Esophagus squamous epithelium (tissue), 5 donors: ENCODE results near the gene CDHR4. TPM values are rescaled to one million over a fixed set of nuclear protein-coding genes. Genes with fewer than 3 reads are reported as not detected.

Experiments
- DNase-seq: peaks from one replicate; lab custom pipeline; 2025; lab: John Stamatoyannopoulos, UW
- H3K27ac ChIP-seq, 4 donors: fragments of 200-600 bp; sonication (generic); one replicate each; pipeline ENCODE4 v1.5.1; 2016 to 2019; ENCODE audit warnings: mild to moderate bottlenecking in 1 of 4
- H3K27me3 ChIP-seq, 4 donors: fragments of 200-600 bp; sonication (generic); 1 replicate in 3 of 4; 2 replicates in 1 of 4; pipeline versions ENCODE4 v1.5.1 to v1.6.0; 2017 to 2021; ENCODE audit warnings: antibody characterized with exemption in 1 of 4
- H3K36me3 ChIP-seq, 3 donors: fragments of 200-600 bp; sonication (generic); one replicate each; pipeline ENCODE4 v1.5.1; 2016 to 2019
- H3K4me1 ChIP-seq, 3 donors: fragments of 200-600 bp; sonication (generic); one replicate each; pipeline ENCODE4 v1.5.1; 2017 to 2019
- H3K4me3 ChIP-seq, 4 donors: fragments of 200-600 bp; sonication (generic); 1 replicate in 3 of 4; 2 replicates in 1 of 4; pipeline ENCODE4 v1.5.1; 2016 to 2019; ENCODE audit warnings: mild to moderate bottlenecking in 2 of 4, moderate library complexity in 1 of 4
- H3K9me3 ChIP-seq, 3 donors: fragments of 200-600 bp; sonication (generic); one replicate each; pipeline ENCODE4 v1.5.1; 2016 to 2019
- POLR2A ChIP-seq, 4 donors: fragments of 450-650 bp; IDR thresholded peaks; one replicate each; pipeline ENCODE4 v1.6.1; 2017; ENCODE audit warnings: antibody characterized with exemption in 4 of 4, mild to moderate bottlenecking in 4 of 4, moderate library complexity in 3 of 4
- WGBS, 2 donors: methylation state at CpG; one replicate each; pipeline ENCODE4 v1.1.5; 2018; 5-methylcytosine and 5-hydroxymethylcytosine counted together
- intact Hi-C: fragments of 100-400 bp; cut with DNase I; formaldehyde crosslinking; loops from one replicate; pipeline ENCODE4 v1.15.0; 2022
- total RNA-seq, 4 donors: library from RNA; depleted of rRNA; stranded (reverse); fragments of >200 nt; gene quantifications; one replicate each; pipeline ENCODE4 v1.1.0, GENCODE V29; 2016
- TF ChIP-seq, protein P1 (sequence below), 6 experiments: fragments of 450-650 bp in 4 of 6; fragments of 200-600 bp in 2 of 6; sonication (generic) in 2 of 6; IDR thresholded peaks; one replicate each; pipeline ENCODE4 v1.5.1; 2016 to 2019; ENCODE audit warnings: antibody characterized with exemption in 6 of 6, mild to moderate bottlenecking in 4 of 6, moderate library complexity in 4 of 6
- donor health status: DM: yes; HTN: yes; CAD: no.

Gene CDHR4, protein sequence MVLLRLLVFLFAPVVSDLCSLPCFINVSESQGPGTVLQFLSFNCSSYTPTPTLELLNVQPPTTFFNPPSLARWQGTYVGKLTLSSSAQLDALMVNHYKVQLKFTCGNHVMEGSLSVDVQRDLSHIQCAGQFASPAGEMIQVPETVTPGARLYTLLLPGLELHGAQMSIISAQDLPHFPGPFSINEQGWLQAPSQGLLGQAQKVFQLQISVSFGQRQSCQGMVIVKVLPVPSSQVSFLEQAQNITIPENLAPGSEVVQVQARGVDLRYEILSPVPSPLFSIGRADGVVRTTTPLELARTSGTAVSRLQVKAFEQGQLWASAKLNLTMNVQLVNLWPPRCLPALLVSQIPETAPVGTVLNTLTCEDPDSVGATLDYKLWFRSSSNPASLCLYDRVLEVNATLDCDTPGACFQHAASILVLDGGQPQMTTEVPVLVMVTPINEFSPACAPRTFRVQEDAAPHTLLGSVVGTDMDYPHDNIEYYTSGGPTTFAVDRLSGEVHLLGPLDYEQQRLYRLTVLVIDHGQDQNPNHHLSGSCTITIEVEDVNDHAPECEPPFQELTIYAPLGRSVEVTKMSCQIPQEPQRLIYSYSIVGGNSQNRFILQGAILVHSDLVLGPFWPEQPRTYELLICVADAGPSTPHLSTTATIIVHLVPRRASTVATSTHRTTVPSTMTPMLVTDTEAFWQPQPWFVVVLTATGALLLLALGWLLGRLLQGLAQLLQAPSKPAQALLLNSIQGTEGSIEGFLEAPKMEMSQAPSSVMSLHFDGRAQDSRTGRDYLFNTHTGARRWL
- not detected for total RNA-seq

DNA sequence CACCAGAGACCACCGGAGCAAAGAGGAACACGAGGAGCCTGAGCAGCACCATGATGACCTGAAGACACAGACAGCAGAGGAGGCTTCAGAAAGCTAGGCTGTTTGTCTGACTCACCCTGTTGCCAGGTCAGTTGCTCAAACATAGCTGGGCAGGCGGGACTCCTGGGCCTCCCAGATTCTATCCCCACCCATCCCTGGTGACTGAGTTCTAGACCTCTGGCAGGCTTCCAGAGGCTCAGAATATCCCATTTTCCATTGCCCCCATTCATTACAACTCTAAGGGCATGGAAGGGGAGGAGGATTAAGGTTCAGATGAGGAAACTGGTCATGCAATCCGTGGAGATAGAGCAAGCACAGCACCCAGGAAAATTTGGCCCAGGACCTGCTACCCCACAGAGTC is at the start of gene CDHR4:
CDHR4 (minus strand) TSS at position 113 of the 400 bp plus-strand sequence; CDS start at position 52, 61 bp downstream.
- 53 to 62% methylated on average over 3 to 4 of the region's 4 CpGs for WGBS, 2 donors
- DNase-seq = no peak

DNA sequence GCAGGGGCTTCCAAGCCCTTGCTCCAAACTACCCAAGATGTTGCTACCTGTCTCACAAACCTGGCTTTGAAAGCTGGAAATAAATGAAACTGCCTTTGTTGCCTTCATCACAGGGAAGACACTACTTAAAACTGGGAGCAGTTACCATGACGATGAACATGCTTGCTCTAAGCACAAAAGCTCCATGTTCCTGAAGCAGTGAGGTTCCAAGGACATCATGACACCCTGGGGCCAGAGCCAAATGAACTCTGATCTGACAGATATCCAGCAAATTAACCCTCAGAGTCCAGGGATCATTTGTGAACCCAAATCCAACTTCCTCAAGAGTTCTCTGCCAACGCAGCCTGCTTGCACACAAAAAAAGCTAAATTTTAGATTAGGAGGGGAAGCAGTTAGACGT is 46.0 kb upstream of the CDHR4 start:
- Histone ChIP-seq H3K27ac (no peak overlapping the region), H3K27me3 (no peaks in the 10 kb centered on the region), H3K36me3 (peaks cover 0 to 44% (median 0%) of the 10 kb centered on the region in 3 donors), H3K9me3 (no peaks in the 10 kb centered on the region), H3K4me1 (peaks cover 0 to 3% (median 0%) of the 10 kb centered on the region in 3 donors), H3K4me3 (no peak overlapping the region)
- intact Hi-C loops = loop anchor here (10.0 kb wide), 1 partner anchor 141 kb away; no protein-coding TSS in a partner anchor
- TF ChIP-seq, protein P1, sequence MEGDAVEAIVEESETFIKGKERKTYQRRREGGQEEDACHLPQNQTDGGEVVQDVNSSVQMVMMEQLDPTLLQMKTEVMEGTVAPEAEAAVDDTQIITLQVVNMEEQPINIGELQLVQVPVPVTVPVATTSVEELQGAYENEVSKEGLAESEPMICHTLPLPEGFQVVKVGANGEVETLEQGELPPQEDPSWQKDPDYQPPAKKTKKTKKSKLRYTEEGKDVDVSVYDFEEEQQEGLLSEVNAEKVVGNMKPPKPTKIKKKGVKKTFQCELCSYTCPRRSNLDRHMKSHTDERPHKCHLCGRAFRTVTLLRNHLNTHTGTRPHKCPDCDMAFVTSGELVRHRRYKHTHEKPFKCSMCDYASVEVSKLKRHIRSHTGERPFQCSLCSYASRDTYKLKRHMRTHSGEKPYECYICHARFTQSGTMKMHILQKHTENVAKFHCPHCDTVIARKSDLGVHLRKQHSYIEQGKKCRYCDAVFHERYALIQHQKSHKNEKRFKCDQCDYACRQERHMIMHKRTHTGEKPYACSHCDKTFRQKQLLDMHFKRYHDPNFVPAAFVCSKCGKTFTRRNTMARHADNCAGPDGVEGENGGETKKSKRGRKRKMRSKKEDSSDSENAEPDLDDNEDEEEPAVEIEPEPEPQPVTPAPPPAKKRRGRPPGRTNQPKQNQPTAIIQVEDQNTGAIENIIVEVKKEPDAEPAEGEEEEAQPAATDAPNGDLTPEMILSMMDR (IDR thresholded peaks at IDR 0.05) = no peak
- TF ChIP-seq POLR2A (IDR thresholded peaks at IDR 0.05) = no peak
- no peak for DNase-seq
- 82 to 87% methylated on average over 2 to 3 of the region's 3 CpGs for WGBS, 2 donors

More for the DNA sequence above, at the start of gene CDHR4:
- H3K27ac ChIP-seq = peak within 1 kb of the TSS in 1 of 4 donors; percentile 42
- peaks cover 0 to 2% (median 0%) of the 10 kb centered on the region in 4 donors for H3K27me3 ChIP-seq
- intact Hi-C loops = loop anchor here (5.0 kb wide), 1 partner anchor 103 kb away; the partner anchor contains the start of gene MST1R
- no peak within 1 kb of the TSS for H3K4me3 ChIP-seq
- H3K36me3 ChIP-seq = peaks cover 0 to 5% (median 0%) of the 10 kb centered on the region in 3 donors
- TF ChIP-seq POLR2A (IDR thresholded peaks at IDR 0.05) = no peak
- TF ChIP-seq, protein P1 (IDR thresholded peaks at IDR 0.05) = no peak
- H3K4me1 ChIP-seq = peaks cover 20 to 35% (median 24%) of the 10 kb centered on the region in 3 donors
- no peaks in the 10 kb centered on the region for H3K9me3 ChIP-seq

DNA sequence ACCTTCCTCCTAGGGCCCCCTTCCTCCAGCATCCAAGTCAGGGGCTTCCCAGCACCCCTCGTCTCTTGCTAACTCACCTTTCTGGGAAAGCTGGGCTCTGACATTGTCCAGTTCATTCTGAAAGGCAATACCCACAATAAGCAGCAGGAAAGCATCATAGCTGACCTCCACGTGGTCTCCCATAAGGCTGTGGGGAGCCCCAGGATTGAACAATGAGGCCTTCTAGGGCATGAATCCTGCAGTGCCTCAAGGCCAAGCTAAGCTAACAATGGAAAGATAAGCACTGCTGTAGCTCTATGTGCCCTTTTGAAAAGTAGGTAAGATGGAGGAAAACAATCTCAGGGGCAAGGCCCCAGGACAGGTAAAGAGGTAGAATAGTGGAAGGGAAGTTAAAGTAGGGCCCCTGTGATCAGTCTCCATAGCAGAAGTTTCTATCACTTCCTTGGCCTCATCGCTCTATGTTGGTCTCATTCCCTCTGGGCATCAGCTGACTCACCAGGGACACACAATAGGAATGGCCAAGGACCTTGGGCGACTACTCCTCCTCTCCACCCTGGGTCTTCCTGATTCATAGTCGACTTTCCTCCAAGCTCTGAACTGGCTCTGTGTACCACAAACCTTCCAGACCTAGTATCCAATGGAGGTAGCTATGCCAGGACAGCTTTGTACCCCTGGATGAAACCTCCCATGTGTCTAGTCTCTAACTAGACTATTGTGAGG is 45.0 kb upstream of the CDHR4 start:
- 67 to 70% methylated on average over 4 of the region's 5 CpGs for WGBS, 2 donors
- no peaks in the 10 kb centered on the region for H3K27me3 ChIP-seq
- no peaks in the 10 kb centered on the region for H3K9me3 ChIP-seq
- intact Hi-C loops = loop anchor here (10.0 kb wide), 1 partner anchor 140 kb away; no protein-coding TSS in a partner anchor
- H3K4me1 ChIP-seq = peaks cover 0 to 14% (median 3%) of the 10 kb centered on the region in 3 donors
- no peak overlapping the region for H3K4me3 ChIP-seq
- H3K36me3 ChIP-seq = peaks cover 0 to 44% (median 0%) of the 10 kb centered on the region in 3 donors
- H3K27ac ChIP-seq = no peak overlapping the region
- no peak for TF ChIP-seq POLR2A (IDR thresholded peaks at IDR 0.05)
- TF ChIP-seq, protein P1 (IDR thresholded peaks at IDR 0.05) = no peak
- DNase-seq = no peak

DNA sequence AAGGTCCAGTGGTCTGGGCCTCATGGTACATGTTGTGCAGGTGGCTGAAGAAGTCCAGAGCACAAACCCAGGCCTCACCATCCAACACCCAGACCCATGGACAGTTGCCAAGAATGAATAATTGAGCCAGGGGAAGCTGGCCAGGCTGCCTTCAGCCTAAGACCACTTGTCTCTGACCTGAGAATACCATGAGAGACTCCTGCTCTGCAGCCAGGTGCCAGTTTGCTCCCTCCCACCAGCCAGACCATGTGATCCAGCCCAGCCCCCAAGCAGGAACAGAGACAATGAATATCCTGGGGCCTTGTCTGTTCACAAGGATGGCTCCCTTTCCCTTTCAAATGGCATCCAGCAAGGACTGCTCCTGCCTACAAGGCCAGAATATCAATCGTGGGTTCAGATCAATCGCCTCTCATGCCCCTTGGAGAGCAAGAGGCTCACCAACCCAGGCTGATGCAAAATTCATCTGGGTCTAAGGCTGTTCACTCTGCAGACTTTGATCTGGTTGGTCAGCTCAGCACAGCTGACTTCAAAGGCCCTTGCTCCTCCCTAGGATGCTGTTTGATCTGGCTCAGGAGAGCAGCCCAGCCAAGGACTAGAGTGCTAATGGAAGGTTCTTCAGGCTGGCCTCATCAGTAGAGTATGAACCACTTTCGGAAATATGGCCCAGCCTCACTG is 43.3 kb upstream of the CDHR4 start:
- no CpG with 5 or more reads among the region's 3 CpGs for WGBS, 2 donors
- H3K27ac ChIP-seq = no peak overlapping the region
- intact Hi-C loops = loop anchor here (10.0 kb wide), 1 partner anchor 138 kb away; no protein-coding TSS in a partner anchor

More for the DNA sequence above, 43.3 kb upstream of the CDHR4 start:
- H3K27me3 ChIP-seq = no peaks in the 10 kb centered on the region
- H3K9me3 ChIP-seq = no peaks in the 10 kb centered on the region
- peaks cover 0 to 44% (median 0%) of the 10 kb centered on the region in 3 donors for H3K36me3 ChIP-seq
- H3K4me3 ChIP-seq = no peak overlapping the region
- TF ChIP-seq POLR2A (IDR thresholded peaks at IDR 0.05) = no peak
- TF ChIP-seq, protein P1 (IDR thresholded peaks at IDR 0.05) = no peak
- no peak for DNase-seq
- H3K4me1 ChIP-seq = peaks cover 0 to 24% (median 7%) of the 10 kb centered on the region in 3 donors
